ENCODE data around the gene AMN1. TPM values are rescaled to one million over a fixed set of nuclear protein-coding genes. Genes with fewer than 3 reads are reported as not detected.
"Not testable (repeated sequence)": the region's sequence is repeated elsewhere in the genome, so short reads cannot be mapped to it uniquely, and the experiment has no call there.

Gene AMN1
- total RNA-seq, 1 donor from 2014 or later = 31.9 TPM

DNA sequence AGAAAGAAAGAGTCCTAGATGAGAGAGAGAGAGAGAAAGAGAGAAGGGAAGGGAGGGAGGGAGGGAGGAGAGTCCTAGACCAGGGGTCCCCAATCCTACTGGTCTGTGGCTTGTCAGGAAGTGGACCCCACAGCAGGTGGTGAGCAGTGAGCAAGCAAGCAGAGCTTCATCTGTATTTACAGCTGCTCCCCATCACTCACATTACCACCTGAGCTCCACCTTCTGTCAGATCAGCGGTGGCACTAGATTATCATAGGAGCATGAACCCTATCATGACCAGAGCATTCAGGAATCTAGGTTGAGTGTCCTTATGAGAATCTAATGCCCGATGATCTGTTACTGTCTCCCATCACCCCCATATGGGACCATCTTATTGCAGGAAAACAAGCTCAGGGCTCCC lies 39.2 kb upstream of the AMN1 start:
- Mint-ChIP-seq H3K4me3 (ENCODE audit: low read depth) (no peak overlapping the region), H3K27ac (no peak overlapping the region), H3K9me3 (ENCODE audit: low read depth) (peaks cover 28% of the 10 kb centered on the region), H3K36me3 (ENCODE audit: insufficient read depth) (peaks cover 21% of the 10 kb centered on the region), H3K4me1 (ENCODE audit: low read depth) (peaks cover 10% of the 10 kb centered on the region), H3K27me3 (no peaks in the 10 kb centered on the region)
- no peak for DNase-seq (ENCODE audit: low spot score, unreplicated experiment)
- TF ChIP-seq, protein P1, sequence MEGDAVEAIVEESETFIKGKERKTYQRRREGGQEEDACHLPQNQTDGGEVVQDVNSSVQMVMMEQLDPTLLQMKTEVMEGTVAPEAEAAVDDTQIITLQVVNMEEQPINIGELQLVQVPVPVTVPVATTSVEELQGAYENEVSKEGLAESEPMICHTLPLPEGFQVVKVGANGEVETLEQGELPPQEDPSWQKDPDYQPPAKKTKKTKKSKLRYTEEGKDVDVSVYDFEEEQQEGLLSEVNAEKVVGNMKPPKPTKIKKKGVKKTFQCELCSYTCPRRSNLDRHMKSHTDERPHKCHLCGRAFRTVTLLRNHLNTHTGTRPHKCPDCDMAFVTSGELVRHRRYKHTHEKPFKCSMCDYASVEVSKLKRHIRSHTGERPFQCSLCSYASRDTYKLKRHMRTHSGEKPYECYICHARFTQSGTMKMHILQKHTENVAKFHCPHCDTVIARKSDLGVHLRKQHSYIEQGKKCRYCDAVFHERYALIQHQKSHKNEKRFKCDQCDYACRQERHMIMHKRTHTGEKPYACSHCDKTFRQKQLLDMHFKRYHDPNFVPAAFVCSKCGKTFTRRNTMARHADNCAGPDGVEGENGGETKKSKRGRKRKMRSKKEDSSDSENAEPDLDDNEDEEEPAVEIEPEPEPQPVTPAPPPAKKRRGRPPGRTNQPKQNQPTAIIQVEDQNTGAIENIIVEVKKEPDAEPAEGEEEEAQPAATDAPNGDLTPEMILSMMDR (IDR thresholded peaks at IDR 0.05; ENCODE audit: unreplicated experiment) = no peak

DNA sequence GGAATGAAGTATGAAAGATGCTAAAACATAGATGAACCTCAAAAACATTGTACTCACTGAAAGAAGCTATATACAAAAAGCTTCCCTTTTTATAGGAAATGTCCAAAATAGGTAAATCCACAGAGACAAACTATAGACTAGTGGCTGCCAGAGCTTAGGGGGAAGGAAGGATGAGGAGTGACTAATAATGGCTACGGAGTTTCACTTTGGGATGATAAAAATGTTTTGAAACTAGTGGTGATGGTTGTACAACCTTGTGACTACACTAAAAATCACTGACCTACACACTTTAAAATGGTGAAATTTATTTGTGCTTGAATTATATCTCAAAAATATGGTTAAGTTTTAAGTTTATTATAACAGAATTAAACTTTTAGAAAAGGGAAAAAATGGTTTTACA lies 37.1 kb upstream of the AMN1 start:
- Mint-ChIP-seq H3K27me3 (no peaks in the 10 kb centered on the region), H3K36me3 (ENCODE audit: insufficient read depth) (peaks cover 12% of the 10 kb centered on the region), H3K4me3 (ENCODE audit: low read depth) (no peak overlapping the region), H3K9me3 (ENCODE audit: low read depth) (peaks cover 22% of the 10 kb centered on the region), H3K27ac (no peak overlapping the region), H3K4me1 (ENCODE audit: low read depth) (no peaks in the 10 kb centered on the region)
- TF ChIP-seq, protein P1 (IDR thresholded peaks at IDR 0.05; ENCODE audit: unreplicated experiment) = no peak
- no peak for DNase-seq (ENCODE audit: low spot score, unreplicated experiment)

DNA sequence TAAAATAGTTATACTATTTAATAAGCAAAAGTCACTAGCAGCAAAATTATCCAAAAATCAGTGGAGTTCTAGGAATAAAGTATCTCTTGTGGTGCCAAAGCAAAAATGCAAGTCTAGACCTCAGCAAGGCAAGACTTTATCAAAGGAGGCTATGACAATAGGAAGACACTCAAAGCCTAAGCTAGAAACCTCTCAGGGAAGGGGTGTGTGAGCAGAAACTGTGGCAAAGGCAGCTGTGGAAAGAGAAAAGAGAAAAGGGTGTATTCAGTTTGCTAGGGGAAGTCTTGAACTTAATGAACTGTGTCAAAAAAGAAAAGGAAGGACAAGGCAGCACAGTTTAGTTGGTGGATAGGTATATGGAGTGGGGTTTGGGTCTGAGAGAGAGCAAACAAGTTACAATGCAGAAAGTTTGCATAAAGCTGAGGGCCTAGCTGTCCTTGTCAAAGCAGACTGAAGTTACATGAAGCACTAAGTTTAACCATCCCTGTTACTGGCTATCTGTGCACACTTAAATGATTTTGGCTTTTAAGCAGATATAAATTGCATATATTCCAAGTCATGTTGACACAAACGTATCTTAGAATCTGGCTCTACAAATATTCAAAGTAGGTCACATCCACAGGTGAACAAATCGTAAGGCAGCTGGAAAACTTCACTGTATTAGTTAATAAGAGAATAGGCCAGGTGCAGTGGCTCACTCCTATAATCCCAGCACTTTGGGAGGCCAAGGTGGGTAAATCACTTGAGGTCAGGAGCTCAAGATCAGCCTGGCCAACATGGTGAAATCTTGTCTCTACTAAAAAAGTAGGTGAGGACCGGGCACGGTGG lies 31.0 kb upstream of the AMN1 start:
- Mint-ChIP-seq H3K4me1 (ENCODE audit: low read depth) (peaks cover 15% of the 10 kb centered on the region), H3K27me3 (no peaks in the 10 kb centered on the region), H3K9me3 (ENCODE audit: low read depth) (peaks cover 12% of the 10 kb centered on the region), H3K4me3 (ENCODE audit: low read depth) (no peak overlapping the region), H3K36me3 (ENCODE audit: insufficient read depth) (peaks cover 5% of the 10 kb centered on the region), H3K27ac (peak overlapping the region; percentile 6)
- TF ChIP-seq, protein P1 (IDR thresholded peaks at IDR 0.05; ENCODE audit: unreplicated experiment) = no peak
- DNase-seq (ENCODE audit: low spot score, unreplicated experiment) = no peak

DNA sequence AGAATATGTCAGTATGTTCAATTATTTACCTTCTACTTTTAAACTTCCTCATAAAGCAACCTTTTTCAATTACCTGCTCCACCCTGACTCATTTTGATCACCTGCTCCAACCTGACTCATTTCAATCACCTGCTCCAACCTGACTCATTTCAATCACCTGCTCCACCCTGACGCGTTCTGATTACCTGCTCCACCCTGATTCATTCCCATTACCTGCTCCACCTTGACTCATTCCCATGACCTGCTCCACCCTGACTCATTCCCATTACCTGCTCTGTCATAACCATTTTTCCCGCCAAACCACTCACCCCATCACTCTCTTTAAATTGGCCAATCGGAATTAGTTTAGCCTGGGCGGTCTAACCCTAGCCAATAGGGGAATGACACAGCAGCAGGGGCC lies 29.5 kb upstream of the AMN1 start:
- not testable (repeated sequence) for H3K4me3 Mint-ChIP-seq (ENCODE audit: low read depth); H3K27me3 Mint-ChIP-seq; H3K27ac Mint-ChIP-seq; H3K36me3 Mint-ChIP-seq (ENCODE audit: insufficient read depth); DNase-seq (ENCODE audit: low spot score, unreplicated experiment)
- peaks cover 18% of the 10 kb centered on the region for H3K9me3 Mint-ChIP-seq (ENCODE audit: low read depth)
- peaks cover 15% of the 10 kb centered on the region for H3K4me1 Mint-ChIP-seq (ENCODE audit: low read depth)

DNA sequence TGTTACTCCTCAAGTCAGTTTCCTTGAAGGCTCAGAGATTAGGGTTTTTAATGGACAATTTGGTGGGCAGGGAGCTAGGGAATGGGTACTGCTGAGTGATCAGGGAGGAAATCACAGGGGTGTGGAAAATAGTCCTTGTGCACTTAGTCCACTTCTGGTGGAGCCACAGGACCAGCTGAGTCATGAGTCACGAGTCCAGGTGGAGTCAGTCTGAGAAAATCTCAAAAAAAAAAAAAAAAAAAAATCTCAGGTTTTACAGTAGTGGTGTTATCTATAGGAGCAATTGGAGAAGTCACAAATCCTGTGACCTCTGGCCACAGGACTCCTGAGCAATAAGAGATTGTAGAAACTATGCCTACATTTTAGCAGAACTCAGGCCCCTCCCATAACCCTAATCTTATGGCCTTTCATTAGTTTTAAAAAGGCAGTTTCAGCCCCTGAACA lies 28.2 kb upstream of the AMN1 start:
- Mint-ChIP-seq H3K27ac (peak overlapping the region; percentile 76), H3K36me3 (ENCODE audit: insufficient read depth) (peaks cover 5% of the 10 kb centered on the region), H3K27me3 (no peaks in the 10 kb centered on the region), H3K4me3 (ENCODE audit: low read depth) (no peak overlapping the region), H3K4me1 (ENCODE audit: low read depth) (peaks cover 17% of the 10 kb centered on the region), H3K9me3 (ENCODE audit: low read depth) (peaks cover 20% of the 10 kb centered on the region)
- TF ChIP-seq, protein P1 (IDR thresholded peaks at IDR 0.05; ENCODE audit: unreplicated experiment) = no peak
- DNase-seq (ENCODE audit: low spot score, unreplicated experiment) = no peak

DNA sequence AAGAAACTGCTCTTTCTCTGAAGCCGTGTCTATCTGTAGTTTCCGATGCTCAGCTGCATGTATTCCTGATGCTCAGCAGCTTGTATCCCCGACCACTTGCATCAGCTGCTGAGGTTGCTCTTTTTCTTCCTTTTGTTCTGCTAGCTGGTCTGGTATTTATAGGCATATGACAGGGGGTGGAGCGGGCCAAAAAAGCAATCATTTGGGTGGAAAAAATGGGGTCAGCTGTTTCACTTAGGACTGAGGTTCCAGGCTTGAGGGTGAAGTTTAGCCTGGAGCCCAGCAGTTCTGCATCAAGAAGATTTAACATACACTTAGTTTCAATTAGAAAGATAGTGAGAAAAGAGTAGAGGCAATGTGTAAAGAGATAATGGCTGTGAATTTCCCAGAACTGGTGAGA lies 23.6 kb upstream of the AMN1 start:
- TF ChIP-seq, protein P1 (IDR thresholded peaks at IDR 0.05; ENCODE audit: unreplicated experiment) = no peak
- no peak for DNase-seq (ENCODE audit: low spot score, unreplicated experiment)
- Mint-ChIP-seq H3K36me3 (ENCODE audit: insufficient read depth) (peaks cover 15% of the 10 kb centered on the region), H3K27me3 (no peaks in the 10 kb centered on the region), H3K4me1 (ENCODE audit: low read depth) (peaks cover 17% of the 10 kb centered on the region), H3K27ac (peak overlapping the region; percentile 2), H3K4me3 (ENCODE audit: low read depth) (no peak overlapping the region), H3K9me3 (ENCODE audit: low read depth) (peaks cover 38% of the 10 kb centered on the region)
